HG03045 (cell line): ENCODE measurements around the gene C1QTNF5.
A peak's percentile ranks its signal among the peaks of the same experiment; 100 is the strongest.

Experiments
- ATAC-seq: cut with Tn5 transposase; IDR thresholded peaks from one replicate; pipeline ENCODE4 v1.9.1; 2021; ENCODE audit warnings: mild to moderate bottlenecking, moderate library complexity; ENCODE audit not compliant: unreplicated experiment

The C1QTNF5 gene

DNA sequence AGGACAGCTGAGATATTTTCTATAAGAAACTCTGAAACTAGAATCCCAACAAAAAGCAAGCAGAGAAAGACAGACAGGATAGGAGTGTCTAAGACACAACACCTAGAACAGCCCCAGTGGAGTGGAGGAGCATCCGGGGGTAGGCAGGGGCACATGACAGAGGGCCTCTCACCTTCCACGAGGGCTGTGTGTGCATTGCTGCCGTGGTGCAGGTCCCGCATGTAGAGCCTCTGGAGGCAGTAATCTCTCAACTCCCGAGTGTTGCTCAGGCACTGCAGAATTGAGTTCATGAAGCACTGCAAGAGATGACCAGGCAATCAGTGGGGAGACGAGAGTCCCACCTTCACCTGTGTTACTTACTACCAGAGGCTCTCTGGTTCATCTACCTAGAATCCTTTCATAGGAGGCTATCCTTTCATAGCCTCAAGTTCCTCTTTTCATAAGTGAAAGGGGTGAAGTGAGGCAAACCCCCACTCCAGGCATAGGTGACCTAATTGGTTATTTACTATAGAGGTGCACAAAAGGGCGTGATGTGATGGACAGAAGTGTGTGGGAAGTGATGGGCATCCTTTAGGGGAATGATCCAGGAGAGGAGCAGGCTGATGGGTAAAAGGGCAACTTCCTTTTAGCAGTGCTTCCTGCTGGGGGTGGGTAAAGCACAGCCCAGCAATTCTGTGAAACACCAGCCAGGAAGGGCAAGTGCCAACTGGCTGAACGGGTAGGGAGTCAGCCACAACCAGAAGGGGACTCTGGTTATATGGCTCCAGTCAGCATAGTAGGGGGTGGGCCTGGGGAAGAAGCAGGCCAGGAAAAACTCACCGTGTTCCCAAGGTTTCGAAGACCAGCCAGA lies 18.9 kb upstream of the C1QTNF5 start:
- no peak for ATAC-seq

DNA sequence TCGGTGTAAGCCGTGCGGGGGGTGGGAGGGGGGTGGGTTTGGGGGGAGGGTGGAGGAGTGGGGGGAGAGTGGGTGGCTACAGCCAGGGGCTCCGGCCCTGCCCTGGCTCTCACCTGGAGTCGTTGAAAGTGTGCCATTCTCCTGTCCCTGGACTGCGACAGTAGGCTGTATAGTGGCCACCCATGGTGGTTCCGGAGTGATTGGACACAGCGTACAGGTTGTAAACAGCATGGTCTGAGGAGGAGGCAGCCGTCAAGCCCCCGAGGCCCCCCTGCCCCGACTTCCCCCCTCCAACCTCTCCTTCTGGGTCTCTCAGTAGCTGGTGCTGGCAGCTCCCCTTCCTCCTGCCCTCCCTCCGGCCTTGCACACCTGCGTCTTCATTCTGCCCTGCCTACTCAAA lies 16.4 kb upstream of the C1QTNF5 start:
- ATAC-seq: no peak

DNA sequence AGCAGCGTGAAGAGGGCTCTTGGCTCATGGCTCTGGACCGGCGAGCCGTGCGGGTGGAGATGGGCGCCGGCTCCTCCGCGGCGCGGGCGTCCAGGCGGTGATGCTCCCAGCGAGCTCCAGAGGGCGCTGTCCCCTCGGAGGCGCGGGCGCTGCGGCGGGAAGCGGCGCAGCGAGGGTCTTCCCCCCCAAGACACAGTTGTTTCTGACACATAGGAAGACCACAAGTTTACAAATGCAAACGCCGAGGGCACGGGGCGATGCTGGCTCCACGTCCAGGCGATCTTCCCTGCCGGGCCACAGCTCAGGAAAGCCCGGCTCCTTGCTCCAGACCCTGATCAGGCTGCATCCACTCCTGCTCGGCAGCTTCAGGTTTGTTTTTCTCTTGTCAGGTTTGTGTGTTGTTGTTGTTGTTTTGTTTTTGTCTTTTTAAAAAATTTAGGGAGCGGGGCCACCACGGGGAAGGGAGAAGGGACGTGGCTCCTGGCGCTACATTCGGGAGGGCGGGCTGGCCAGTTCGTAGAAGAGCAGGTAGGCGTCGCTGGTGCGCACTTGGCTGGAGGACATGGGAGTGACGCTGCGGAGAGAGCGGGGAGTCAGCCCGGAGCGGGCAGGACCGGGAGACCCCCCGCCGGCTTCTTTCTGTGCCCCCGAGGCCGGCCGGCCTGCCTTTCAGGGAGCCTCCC lies 15.8 kb upstream of the C1QTNF5 start:
- ATAC-seq: peak; percentile 72

DNA sequence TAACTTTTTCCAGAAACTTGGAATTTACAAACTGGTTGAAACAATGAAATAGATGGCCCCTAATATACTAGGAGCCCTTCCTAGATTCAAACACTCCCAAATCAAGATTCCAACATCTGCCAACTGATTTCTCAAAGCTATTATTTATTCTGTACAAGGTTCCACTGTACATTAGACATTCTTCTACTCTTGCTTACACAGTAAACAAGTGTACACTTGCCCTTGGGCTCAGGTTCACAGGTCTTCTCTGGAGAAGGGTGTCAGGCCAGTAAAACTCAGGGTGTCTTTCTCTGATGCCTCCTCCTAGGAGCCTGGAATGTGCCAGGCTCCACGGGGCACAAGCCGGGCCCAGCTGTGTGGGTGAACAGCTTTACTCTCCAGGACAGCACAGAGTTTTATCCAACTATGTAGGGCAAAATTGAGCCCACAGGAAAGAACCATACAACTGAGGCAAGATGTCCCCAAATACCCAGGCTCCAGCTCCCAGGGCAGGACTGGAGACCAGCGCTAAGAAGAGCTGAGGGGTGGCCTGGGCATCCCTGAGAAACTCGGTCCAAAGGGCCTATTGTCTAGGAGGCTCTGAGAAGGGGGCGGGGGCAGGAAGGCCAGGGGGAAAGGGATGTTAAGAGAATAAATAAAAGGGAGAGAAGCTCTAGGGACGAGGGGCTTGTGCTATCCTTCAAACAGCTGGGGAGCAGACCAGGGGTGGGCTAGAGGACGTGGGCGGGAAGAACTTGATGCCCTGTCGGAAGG lies 14.6 kb upstream of the C1QTNF5 start:
- ATAC-seq: no peak

DNA sequence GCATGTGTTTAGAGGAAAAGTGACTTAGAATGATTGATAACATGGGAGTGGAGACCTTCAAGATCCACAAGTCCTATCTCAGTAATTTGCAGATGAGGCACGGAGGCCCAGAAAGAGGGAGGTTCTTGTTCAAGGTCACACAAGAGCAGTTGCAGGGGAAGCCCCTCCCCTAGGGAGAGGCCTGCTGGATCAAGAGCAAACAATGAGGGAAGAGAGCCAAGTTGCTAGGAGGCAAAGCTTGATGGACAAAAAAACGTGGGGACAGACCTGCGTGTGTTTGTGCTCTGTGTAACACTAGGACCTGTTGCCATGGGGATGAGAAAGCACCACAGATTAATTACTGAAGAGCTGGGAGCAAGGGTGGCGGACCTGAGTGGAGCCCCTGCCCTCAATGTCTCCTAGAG lies 12.2 kb upstream of the C1QTNF5 start:
- no peak for ATAC-seq

DNA sequence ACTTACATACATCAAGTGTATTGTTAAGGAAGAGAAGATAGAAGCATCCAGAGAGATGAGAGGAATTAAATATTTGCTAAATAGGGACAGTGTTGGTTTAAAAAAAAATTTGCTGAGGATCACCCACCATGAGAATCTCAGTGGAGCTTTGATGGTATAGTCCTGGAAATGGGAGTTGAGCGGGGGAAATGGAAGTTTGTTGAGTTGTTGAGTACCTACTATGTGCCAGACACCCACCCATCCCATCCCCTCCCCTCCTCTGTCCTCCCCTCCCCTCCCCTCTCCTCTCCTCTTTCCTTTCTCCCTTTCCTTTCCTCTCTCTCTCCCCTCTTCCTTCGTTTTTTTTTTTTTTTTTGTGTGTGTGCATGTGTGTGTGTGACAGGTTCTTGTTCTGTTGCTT lies 10.5 kb upstream of the C1QTNF5 start:
- ATAC-seq: no peak

DNA sequence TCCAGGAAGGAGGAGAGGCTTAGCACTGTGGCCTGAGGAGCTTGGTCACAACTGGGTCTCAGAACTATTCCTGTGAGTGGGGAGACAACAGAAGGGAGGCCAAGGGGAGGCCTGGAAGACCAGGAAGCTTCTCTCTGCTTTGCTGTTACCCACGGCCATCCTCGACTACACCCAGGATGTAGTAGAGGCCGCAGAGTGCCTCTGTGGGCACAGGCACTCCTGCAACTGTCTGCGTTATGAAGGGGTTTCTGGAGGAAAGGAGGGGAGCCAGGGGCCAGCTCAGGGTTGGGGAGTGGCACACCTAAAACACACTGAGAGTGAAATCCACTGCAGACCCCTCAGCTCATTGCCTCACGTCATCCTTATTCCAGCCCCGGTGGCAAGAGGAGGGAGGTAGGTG lies 9.6 kb upstream of the C1QTNF5 start:
- ATAC-seq: no peak

DNA sequence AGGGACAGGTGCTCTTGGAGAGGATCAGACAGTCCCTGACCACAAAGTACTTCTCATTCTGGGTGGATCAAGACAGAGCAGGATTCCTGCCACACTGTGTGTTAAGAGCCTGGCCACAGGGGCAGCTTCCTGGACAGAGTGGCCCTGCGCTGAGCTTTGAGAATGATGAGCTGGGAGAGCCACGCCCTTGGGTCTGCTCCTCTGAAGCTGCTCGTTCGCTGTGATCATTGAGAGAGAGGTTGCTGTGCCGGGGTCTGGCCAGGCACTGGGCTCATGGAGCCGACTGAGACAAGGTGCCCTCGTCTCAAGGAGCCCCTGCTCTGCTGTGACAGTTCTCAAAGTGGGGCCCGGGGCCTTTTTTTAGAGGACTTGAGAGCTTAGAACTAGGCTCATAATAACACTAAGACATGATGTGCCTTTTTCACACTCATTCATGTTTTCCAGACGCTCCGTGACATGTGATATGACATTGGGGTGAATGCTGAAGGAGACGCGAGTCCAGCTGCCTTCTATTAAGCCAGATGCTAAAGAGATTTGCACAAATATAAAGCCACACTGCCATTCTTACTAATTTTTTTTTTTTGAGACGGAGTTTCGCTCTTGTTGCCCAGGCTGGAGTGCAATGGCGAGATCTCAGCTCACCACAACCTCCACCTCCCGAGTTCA lies 7.4 kb upstream of the C1QTNF5 start:
- no peak for ATAC-seq

DNA sequence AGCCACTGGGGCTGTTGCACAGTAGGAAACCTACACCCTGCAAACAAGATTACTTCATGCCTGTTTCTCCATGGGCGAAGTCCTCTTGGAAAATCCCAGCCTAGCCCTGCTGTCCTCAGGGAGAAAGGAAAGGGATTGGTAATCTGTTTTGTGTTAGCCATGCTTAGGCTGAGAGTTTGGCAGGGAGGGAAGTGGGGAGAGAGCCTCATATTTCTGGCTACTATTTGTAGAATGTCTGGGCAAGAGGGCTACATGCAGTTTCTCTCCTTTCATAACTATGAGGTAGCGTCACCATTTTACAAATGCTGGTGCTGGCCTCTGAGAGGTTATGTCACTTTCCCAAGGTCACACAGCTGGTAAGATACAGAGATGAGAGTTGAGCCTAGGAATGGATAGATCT lies 6.6 kb upstream of the C1QTNF5 start:
- no peak for ATAC-seq

DNA sequence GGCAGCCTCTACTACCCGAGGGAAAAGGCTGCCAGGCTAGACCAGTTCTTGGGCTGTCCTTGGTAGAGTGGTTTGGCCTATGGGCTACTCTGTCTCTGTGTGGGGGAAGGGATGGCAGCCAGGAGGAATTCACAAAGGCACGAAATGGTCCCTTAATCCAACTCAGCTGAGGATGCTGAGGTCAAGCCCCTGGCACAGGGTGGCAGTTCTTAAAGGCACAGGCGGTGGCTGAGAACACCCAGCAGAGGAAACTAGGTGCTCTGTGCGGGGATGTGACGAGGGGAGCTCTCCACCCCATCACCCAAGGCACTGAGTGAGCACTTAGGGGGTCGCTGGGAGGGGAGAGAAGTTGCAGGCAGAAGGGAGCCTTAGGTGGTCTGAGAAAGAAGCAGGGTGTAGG lies 5.9 kb upstream of the C1QTNF5 start, which contains the start of gene MFRP:
Gene MFRP (minus strand): TSS at position 101 of the 400 bp plus-strand sequence. CDS start 192 bp downstream, outside the sequence.
- no peak for ATAC-seq

DNA sequence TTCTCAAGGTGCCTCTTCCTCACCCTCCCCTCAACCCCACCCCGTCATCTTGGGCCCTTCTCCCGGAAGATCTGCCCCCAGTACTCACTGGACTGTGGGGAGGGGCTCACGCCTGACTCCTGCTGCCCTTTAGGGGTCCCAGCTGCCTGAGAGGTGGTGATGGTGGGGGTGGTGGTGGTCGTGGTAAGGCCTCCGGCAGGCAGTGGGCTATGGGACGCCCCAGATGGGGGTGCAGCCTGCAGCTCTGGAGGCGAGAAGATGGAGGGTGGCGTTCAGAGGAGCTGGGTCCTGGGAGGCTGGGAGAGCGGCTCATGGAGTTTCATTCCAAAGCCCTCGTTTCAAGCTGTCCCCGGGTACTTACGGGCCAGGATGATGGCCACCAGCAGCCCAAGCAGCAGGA lies 5.0 kb upstream of the C1QTNF5 start:
- ATAC-seq: no peak

DNA sequence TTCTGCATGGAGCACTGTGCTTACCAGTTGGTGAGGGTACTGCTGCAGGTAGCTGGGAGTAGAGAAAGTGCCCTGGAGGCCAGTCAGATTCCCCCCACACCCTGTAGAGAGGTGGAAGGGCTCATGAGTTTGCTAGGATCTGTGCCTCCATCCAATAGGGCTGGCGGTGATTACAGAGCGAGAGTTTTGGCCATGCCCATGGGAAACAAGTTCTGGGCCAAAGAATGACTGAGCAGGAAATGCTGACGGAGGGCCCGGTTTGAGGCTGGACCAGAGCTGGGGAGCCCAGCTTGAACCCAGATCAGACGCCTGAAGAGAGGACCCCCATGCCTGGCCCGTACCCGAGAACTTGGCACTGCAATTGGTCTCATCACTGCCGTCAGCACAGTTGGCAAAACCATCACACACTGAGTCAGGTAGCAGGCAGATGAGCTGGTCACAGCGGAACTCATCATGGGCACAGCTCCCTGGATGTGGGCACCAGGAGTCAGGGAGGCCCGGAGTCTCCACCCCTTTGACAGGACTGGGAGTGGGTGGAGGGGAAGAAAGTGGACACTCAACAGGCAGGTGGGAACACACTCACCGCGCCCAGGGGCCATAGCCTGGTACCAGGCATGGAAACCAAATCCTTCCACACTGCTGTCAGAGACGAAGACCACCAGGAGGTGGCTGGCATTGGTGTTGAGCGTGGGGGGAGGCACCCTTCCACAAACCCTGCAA lies 3.8 kb upstream of the C1QTNF5 start:
- ATAC-seq: no peak

DNA sequence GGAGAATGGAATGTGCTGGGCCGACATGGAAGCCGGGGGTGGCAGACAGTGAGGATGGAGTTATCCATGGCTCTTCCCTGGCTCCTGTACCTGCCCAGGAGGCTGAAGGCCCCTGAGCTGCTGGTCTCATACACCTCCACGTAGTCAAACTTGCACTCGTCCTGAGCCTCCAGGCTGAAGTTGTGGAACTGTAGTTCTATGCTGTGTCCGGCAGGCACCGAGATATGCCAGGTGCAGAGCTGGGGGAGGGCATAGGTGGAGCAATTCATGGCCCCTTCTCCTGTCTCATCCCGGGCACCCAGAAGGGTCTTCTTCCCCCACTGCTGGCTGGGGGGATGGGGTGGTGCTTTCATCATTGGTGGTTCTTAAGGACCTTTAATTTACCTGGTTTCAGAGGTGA lies 3.0 kb upstream of the C1QTNF5 start:
- no peak for ATAC-seq

DNA sequence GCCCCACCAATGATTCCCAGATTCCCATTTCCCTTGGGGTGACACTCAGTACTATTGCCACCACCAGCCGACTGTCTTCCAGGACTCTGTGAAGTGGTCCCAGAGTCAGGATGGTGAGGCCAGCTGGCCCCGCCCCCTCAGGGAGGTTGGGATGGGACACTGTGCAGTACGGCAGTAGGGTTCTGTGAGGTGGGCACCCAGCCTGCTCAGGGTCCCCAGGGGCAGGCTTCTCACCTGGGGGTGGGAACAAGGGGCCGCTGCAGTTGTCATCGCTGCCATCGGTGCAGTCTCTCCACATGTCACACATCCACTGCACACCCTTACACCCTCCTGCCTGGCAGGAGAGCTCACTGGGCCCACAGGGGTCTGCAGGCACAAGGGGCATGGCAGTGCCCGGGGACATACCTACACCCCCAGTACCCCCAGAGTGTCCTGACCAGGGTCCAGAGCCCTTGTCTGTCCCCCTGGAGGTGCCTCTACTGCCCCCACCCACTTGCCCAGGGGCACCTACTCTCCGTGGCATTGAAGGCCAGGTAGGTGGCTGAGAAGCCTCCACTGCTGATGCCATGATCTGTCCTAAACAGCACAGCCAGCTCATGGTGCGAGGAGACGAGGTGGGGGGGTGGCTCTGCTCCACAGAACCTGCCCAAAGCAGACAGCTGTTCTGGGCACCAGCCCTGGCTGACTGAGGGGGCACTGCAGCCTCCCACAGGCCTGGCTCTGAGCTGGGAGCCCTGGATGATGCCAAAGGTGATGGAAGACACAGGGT lies 1.9 kb upstream of the C1QTNF5 start:
- ATAC-seq: no peak

DNA sequence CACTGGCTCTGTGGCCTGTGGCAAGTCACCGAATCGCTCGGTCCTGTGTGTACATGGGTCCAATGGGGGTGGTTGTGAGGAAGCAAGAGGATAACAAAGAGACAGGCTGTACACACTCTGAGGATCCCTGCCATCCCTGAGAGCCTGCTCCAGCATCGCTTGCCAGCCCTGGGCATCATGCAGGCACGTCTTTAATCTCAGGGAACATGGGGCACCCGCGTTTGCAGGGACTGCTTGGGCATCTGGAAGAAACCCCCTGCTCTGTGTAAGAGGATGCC lies 1.3 kb upstream of the C1QTNF5 start:
- no peak for ATAC-seq

DNA sequence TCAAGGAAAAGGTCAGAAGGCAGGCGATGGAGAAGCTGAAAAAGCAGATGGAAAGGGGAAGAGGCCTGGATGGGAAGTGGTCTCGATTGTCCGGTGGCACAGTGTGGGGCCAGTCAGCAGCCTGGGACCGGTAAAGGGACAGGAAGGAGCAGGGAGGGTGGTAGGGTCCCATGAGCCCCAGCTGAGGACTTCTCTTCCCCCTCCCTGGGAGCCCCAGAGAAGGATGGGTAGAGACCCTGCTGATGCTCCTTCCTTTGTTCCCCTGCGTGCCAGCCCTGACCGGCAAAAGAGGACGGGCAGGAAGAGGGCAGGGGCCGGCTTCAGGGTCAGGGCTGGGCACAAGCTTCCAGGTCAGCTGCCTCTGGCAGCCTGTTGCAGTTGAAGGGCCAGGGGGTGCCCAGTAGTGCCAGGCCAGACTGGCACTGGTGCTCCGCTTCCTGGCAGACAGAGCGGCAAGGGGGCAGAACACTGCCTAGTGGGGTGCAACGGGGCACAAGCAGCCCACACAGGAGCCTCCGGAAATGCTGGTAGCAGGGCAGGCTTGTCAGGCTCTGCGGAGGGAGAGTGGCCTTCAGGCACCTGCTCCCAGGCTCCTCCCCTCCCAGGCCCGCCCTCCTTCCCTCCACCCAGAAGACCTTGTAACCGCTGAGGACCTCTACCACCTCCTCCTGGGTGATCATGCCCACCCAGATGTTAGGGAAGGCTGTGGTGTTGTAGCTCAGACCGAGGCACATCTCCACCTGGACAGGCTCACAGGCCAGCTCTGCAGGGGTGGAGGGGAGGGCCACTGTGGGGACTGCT lies 739 bp upstream of the C1QTNF5 start:
- ATAC-seq: no peak

DNA sequence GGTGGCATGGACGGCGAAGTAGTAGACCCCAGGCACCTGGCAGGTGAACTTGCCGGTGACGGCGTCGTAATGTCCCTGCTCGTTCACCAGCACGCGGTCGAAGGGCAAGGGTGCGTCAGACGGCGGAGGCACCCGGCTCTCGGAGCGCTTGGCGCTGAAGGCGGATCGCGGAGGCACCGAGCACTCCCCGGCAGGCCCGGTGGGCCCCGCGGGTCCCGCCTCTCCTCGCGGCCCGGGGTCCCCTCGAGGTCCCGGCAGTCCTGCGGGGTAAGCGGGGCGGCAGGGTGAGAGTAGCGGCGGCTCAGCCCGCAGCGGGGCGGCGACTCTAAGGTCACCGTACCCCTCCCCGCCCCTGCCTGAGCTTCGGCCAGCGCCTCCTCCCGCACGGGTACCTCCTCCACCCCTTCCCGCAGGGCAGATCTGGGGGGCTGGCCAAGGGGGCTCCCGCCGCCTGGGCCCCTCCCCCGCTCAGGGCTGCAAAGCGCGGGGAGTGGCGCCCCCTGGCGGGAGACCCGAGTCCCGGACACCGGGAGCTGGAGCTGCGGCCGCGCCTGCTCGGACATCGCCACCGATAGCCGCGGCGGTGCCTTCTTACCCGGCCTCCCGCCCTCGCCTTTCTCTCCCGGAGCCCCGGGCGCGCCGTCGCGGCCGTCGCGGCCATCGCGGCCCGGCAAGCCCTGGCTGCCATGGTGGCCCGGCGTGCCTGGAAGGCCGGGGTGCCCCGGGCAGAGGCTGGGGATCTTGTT lies 921 bp downstream of the C1QTNF5 start:
- no peak for ATAC-seq

DNA sequence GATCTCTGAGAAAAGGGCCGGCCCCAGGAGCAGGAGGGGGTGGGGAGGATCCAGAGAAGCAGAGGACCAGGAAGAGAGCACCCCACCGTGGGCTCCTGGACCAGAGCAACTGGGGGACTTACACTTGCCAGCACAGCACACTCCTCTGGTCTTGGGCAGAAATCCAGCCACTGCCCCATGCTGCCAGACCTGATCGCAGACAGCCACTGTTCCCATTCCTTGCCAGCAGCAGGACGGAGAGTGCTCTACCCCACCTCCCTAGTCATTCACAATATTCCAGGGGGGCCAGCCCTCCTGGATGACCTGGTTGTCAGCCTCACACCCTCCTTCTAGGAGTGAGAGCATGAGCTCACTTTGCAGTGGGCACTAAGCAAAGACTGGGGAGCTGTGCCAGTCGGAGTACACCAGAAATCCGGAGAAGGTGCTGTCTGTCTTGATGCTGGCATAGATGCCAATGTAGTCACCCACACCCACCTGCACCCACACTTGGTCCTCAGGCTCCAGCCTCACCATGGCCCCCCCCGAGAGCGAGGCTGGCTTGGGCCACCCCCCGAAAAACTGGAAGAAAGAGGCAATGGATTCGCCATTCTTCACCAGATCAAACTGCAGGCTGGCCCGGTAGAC lies 1.6 kb downstream of the C1QTNF5 start:
- ATAC-seq: no peak
